ES-I3 (cell line): ENCODE data around the gene IQCH.

Experiments
- H3K36me3 ChIP-seq: 2 replicates; pipeline ENCODE4 v1.6.1; 2013; ENCODE audit warnings: mild to moderate bottlenecking, low read length, control low read depth, moderate library complexity; ENCODE audit not compliant: insufficient read depth
- H3K4me1 ChIP-seq: 2 replicates; pipeline ENCODE4 v1.6.1; 2013; ENCODE audit warnings: mild to moderate bottlenecking, control low read depth, low read length; ENCODE audit not compliant: insufficient read depth
- H3K9ac ChIP-seq: 2 replicates; pipeline ENCODE4 v1.6.1; 2013; ENCODE audit warnings: low read depth, mild to moderate bottlenecking, low read length, moderate library complexity
- H3K9me3 ChIP-seq: 2 replicates; pipeline ENCODE4 v1.6.1; 2013; ENCODE audit warnings: mild to moderate bottlenecking, low read length, moderate library complexity; ENCODE audit not compliant: control insufficient read depth, insufficient read depth

The IQCH gene

DNA sequence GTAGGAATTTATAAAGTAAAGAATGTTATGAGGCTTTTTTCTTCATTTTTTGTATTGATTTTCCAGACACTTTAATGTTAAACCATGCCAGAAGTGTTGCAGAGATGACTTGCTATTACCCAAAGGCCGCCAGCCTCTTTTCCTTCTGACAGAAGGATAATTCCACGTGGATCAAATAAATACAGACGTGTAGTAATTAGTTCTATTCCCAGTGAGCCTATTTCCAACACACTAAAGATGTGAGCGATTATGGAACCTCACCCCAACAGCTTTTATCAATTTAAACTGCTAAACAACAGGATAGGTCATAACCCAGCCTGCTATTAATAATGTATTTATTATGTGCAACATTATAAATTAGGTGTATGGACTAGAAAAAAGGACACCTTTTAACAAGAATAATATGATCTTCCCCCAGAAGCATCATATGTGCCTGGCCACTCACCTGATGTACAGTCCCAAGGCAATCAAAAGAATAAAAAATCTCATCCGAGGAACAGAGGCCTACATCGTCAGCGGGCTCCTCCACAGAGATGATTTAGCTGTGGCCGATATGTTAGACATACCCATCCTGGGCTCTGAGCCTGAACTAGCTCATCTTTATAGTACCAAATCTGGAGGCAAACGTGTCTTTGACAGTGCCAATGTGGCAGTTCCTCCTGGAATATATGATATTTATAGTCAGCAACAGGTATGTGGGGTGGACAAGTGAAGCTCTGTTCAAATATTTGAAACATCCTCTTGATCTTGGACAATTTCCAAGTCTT, 140.5 kb downstream of the IQCH start:
- Histone ChIP-seq H3K36me3 (no peaks in the 10 kb centered on the region), H3K9me3 (no peaks in the 10 kb centered on the region), H3K4me1 (peaks cover 15% of the 10 kb centered on the region), H3K9ac (no peak overlapping the region)

GRCh38 chr15:67396114-67396513, 141.5 kb downstream of the IQCH start:
- Histone ChIP-seq H3K4me1 (peaks cover 15% of the 10 kb centered on the region), H3K36me3 (no peaks in the 10 kb centered on the region), H3K9ac (no peak overlapping the region), H3K9me3 (no peaks in the 10 kb centered on the region)

DNA sequence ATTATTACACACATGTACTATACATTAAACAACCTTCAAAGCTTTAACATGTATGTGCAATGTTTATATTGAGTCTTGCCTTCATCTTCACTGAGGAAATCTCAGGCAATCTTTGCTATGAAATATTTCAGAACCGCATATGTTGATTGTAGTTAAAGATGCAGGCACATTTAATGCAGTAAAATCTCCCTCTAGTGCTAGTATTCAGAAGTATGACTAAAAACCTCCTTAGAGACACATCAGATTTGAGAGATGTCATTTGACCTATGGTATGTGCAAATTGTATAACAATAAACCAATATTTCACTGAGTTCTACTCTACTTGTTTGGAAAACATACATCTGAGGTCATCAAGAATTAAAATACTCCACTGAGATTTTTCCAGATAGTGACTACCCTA, 142.6 kb downstream of the IQCH start:
- H3K36me3 ChIP-seq: no peaks in the 10 kb centered on the region
- peaks cover 15% of the 10 kb centered on the region for H3K4me1 ChIP-seq
- H3K9me3 ChIP-seq: no peaks in the 10 kb centered on the region
- H3K9ac ChIP-seq: no peak overlapping the region

GRCh38 chr15:67399925-67400324, 145.3 kb downstream of the IQCH start:
- H3K4me1 ChIP-seq: peaks cover 23% of the 10 kb centered on the region
- H3K9ac ChIP-seq: no peak overlapping the region
- H3K9me3 ChIP-seq: no peaks in the 10 kb centered on the region
- no peaks in the 10 kb centered on the region for H3K36me3 ChIP-seq

GRCh38 chr15:67400890-67401289, 146.3 kb downstream of the IQCH start:
- H3K36me3 ChIP-seq: no peaks in the 10 kb centered on the region
- H3K9me3 ChIP-seq: no peaks in the 10 kb centered on the region
- H3K9ac ChIP-seq: no peak overlapping the region
- H3K4me1 ChIP-seq: peaks cover 23% of the 10 kb centered on the region

GRCh38 chr15:67401336-67401735, 146.8 kb downstream of the IQCH start:
- no peaks in the 10 kb centered on the region for H3K9me3 ChIP-seq
- no peaks in the 10 kb centered on the region for H3K36me3 ChIP-seq
- peaks cover 19% of the 10 kb centered on the region for H3K4me1 ChIP-seq
- no peak overlapping the region for H3K9ac ChIP-seq

GRCh38 chr15:67403428-67404154, 149.0 kb downstream of the IQCH start:
- H3K9ac ChIP-seq: no peak overlapping the region
- H3K36me3 ChIP-seq: no peaks in the 10 kb centered on the region
- no peaks in the 10 kb centered on the region for H3K9me3 ChIP-seq
- peaks cover 18% of the 10 kb centered on the region; the same call in 1 of the 2 replicates for H3K4me1 ChIP-seq

DNA sequence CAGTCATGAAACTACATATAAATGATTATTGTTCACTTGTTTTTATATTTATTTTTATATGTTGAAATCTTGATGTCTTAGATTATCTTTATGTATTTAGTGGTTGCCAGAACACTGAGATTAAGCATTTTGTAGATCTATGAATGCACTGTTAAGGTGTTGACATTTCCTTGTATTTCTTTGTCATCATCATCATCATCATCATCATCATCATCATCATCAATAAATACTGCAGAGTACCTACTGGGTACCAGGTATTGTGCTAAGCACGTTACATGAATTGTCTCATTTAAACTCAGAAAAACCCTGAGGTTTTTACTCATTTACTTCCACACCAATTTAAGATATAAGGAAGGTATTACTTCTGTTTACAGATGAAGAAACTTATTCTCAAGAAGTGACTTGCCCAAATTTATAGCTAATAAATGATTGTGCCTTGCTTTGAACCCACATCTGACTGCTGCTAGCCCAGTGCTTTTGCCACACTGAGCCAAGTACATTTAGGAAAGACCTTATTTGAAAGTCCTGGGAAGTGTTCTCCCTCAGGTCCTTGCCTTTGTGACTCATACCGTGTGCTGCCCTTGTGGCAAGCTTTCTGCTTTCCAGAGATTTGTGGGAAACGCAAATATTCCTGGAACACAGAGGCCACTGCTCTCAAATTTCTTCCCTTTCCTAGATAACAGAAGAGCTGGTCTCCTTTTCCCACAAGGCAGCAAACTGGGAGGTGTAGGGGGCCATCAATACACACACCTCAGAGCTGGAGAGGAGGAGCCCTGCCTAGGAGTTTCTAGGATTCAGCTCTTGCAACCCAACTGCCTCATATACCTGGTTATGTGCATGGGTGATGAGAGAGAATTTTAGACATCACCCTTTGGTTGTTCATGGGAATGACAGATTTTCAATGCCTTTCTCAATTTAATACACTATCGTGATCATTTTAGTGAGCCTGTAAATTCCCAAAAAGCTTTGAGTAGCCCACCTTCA, 150.9 kb downstream of the IQCH start:
- Histone ChIP-seq H3K36me3 (no peaks in the 10 kb centered on the region), H3K9me3 (no peaks in the 10 kb centered on the region), H3K4me1 (peaks cover 19% of the 10 kb centered on the region; the same call in 1 of the 2 replicates), H3K9ac (no peak overlapping the region)

- no peaks in the 10 kb centered on the region for H3K36me3 ChIP-seq
- H3K4me1 ChIP-seq: peaks cover 19% of the 10 kb centered on the region; the same call in 1 of the 2 replicates
- no peaks in the 10 kb centered on the region for H3K9me3 ChIP-seq
- H3K9ac ChIP-seq: no peak overlapping the region
Observed at GRCh38 chr15:67406257-67406861, 151.8 kb downstream of the IQCH start.

GRCh38 chr15:67407786-67408185, 153.2 kb downstream of the IQCH start:
- Histone ChIP-seq H3K36me3 (no peaks in the 10 kb centered on the region), H3K9ac (no peak overlapping the region), H3K4me1 (peaks cover 19% of the 10 kb centered on the region; the same call in 1 of the 2 replicates), H3K9me3 (no peaks in the 10 kb centered on the region)

DNA sequence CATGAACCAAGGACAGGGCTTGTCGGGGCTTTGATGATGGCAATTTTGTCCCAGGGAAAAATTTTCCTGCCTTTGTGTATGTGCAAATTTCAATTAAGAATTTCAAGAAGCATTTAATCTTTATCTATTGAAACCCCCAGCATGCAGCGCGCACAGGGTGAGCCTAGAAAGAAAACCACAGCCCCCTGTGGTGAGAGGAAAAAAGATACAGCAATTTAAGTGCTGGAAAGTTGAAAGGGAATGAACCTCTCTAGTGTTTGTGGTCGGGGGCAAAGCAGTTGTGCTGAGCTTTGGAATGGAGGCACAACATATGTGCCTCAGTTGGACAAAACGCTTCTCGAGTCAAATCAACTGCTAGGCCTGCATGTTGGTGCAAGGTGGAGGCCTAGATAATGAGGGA, 154.6 kb downstream of the IQCH start:
- Histone ChIP-seq H3K9ac (no peak overlapping the region), H3K9me3 (no peaks in the 10 kb centered on the region)

DNA sequence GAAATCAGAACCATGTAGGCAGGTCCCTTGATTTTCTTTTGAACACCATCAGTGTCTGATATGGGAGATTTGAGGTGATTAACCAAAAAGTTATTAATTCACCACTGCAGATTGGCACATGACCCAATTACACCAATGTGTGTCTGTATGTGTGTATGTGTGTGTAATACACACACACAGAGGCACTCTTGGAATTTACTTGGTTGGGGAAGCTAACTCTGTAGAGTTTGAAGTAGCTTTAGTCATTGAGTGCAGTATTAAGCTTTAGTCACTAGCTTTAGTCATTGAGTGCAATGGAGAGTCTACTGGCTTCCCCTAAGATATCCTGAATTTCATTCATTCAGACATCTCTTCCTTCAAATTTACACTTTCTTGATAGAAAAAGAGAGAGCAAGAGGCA, 156.9 kb downstream of the IQCH start:
- peaks cover 14% of the 10 kb centered on the region for H3K4me1 ChIP-seq
- no peaks in the 10 kb centered on the region for H3K9me3 ChIP-seq
- no peak overlapping the region for H3K9ac ChIP-seq
- no peaks in the 10 kb centered on the region for H3K36me3 ChIP-seq

More for the DNA sequence above, 154.6 kb downstream of the IQCH start:
- Histone ChIP-seq H3K4me1 (peaks cover 10% of the 10 kb centered on the region; the same call in 1 of the 2 replicates), H3K36me3 (no peaks in the 10 kb centered on the region)

DNA sequence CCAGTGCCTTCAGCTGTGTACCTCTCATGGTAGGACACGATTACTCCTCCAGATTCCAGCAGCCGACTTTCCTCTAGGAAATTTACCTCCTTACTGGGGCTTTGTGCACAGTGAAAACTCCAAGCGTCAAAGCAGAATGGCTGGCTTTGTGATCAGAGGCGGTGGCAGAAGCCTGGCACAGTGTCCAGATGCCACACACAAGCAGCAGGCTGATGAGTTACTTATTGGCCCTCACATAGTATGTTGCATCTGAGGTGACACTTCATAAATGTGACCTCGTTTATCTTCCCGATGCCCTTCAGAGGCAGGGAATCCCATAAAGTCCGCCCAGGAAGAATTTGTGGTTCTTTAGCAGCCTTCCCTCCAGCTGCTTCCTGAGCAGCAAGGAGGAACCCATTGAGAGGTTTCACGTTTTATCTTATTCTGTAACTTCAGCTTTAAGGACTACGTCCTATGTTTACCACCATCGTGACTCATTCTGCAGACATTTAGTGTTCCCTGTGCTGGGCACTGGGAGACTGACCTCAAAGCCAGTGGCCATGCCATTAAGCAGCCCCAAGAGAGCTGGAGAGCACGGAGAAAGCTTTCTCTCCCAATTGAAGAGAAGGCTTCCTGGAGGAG, 159.3 kb downstream of the IQCH start:
- Histone ChIP-seq H3K4me1 (peaks cover 7% of the 10 kb centered on the region), H3K36me3 (no peaks in the 10 kb centered on the region), H3K9ac (no peak overlapping the region), H3K9me3 (no peaks in the 10 kb centered on the region)
